GM18873 (cell line): ENCODE measurements around the gene ARL5A.
"Not testable (repeated sequence)": the region's sequence is repeated elsewhere in the genome, so short reads cannot be mapped to it uniquely, and the experiment has no call there.

Experiments used
- ATAC-seq: cut with Tn5 transposase; IDR thresholded peaks from one replicate; pipeline ENCODE4 v1.9.1; 2021; ENCODE audit warnings: mild to moderate bottlenecking, moderate library complexity, moderate number of reproducible peaks; ENCODE audit not compliant: unreplicated experiment, low FRiP score

Gene ARL5A

DNA sequence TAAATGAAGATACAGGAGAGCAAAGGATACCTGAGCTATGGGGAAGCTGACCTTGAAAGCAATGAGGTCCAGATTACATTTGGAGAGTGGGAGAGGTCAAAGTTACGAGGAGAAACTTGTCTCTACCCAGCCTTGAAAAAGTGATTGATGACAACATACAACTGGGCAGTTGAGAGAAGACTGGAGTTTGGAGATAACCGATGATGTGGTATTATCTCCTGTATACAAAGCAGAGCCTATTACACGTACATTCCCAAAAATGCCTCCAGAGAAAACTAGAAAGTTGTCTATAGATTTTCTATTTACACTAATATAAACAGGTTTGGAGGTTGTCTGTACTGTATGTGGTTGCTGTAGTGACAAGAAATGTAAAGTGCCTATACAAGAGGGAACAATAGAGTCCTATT lies 28.3 kb downstream of the ARL5A start:
- no peak for ATAC-seq

DNA sequence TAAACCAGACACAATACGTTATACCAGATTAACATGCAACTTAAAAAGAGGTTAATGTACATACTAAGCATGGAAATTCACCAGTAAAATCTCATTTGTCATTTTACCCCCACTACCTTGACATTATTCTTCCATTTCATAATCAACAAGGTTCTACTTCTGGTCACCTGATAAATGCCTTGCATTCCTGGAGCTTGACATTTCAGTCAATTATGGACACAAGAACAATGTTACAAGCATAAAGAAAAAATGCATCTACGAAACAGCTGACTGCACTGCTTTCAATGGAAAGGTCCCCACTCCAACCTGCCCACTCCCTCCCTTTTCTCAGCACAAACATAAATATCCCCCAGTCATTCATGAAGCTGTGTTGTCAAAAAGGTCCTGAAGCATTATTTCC lies 31.4 kb downstream of the ARL5A start:
- ATAC-seq = no peak

DNA sequence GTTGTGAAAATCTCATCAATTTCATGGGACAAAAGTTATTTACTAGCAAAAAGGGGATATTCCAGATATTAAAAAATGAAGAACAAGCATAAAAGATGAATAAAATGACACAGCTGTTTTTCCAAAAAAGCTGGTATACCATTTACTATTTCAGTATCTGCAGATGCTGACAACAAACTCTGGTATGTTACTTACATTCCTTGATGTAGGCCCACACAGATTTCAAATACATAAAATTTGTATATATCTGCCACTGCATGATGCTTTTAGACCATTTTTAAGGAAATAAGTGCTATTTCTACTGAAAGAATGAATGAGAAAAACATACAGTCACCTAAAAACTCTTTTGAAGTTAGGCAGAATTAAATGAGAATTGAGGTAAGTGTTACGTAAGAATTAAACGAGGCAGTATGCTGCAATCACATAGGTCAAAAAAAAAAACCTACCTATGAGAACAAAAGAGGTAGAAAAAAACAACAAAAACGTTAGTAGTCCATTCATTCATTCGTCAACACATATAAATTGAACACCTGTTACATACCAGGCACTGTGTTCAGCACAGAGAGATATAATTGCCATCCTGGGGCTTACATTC lies 32.5 kb downstream of the ARL5A start:
- no peak for ATAC-seq

DNA sequence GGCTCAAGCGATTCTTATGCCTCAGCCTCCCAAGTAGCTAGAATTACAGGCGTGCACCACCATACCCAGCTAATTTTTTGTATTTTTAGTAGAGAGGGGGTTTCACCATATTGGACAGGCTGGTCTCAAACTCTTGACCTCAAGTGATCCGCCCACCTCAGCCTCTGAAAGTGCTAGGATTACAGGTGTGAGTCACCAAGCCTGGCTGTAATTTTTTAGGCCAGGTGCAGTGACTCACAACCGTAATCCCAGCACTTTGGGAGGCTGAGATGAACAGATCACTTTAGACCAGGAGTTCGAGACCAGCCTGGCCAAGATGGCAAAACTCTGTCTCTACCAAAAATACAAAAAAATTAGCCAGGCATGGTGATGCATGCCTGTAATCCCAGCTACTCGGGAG lies 33.8 kb downstream of the ARL5A start:
- ATAC-seq = not testable (repeated sequence)

DNA sequence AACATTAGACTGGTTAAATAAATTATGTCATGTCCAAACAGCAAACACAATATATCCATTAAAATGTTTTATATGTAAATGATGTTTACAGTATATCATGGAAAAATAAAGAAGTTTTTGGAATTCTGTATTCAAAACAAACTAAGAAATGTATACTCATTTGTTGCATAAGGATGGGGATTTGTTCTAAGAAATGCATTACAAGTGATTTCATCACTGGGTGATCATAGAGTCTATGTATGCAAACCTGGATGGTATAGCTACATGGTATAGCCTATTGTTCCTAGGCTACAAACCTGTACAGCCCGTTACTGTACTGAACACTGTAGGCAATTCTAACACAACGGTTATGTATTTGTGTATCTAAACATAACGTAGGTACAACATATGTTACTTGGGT lies 35.1 kb downstream of the ARL5A start:
- no peak for ATAC-seq

DNA sequence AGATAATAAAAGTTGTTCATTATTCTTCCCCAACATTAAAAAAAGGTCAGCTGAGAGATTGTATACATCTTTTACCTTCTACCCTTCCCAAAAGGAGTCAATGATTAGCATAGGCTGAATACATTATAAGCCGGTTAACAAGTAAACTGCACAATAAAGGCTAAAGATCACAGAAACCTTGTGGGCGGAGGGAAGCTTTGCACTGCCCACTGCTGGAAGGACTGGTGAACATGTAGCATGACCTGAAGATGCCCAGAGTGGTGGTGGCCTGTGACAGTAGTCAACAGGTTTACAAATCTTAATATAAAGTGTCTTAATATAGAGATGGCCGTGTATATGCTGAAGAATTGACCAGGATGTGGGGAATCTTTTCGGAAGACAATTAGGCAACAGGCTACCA lies 35.6 kb downstream of the ARL5A start:
- no peak for ATAC-seq

DNA sequence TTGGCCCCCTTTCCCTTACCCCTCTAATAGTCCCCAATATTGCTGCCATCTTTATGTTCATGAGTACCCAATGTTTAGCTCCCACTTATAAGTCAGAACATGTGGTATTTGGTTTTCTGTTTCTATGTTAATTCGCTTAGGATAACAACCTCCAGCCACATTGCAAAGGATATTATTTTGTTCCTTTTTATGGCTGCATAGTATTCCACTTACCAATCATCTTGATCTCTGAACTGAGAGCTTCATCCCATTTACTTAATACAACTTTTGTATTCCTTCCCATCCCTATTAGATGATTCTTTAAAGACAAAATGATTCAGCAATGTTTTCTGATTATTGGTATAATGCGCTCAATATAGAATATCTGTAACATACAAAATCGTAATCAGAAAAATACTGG lies 36.7 kb downstream of the ARL5A start:
- ATAC-seq = no peak

DNA sequence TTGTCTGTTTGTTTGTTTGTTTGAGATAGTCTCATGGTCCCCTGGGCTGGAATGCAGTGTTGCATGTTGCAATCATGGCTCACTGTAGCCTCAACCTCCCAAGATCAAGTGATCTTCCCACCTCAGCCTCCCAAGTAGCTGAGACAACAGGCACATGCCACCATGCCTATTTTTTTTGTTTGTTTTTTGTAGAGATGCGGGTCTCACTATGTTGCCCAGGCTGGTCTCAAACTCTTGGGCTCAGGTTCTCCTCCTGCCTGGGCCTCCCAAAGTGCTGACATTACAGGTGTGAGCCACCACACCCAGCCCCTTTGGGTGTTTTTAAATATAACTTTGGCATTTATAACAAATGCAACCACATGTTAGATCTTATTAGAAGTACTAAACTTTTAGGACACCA lies 37.5 kb downstream of the ARL5A start:
- ATAC-seq = no peak

DNA sequence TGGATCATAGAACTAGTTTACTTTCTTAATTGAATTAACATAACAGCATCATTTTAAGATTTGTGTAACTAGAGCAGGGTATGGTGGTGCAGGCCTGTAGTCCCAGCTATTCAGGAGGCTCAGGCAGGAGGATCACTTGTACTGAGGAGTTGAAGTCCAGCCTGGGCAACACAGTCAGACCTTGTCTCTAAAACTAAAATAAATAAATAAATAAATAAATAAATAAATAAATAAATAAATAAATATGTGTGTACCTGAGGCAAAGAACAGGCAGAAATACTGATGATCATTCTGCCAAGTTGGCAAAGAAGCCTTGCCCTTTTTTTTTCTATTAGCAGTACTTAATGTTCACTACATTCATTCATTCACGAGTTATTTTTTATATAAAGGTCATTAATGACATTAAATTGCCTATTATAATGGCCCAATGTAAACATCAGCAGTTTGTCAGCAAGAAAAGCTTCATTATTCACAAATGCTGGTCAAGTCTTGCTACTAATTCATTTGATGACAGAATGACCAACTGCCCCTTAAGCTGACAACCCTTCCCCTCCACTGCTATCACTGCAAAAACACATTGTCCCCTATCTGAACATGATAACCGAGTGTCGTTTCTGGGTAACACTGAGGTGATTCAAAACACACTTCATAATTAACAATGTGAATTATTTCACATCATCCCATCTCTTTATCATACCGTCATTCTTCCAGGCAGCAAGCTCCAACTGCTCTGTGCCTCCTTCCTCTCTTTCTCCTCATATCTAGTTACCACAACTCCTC lies 39.0 kb downstream of the ARL5A start:
- no peak for ATAC-seq

DNA sequence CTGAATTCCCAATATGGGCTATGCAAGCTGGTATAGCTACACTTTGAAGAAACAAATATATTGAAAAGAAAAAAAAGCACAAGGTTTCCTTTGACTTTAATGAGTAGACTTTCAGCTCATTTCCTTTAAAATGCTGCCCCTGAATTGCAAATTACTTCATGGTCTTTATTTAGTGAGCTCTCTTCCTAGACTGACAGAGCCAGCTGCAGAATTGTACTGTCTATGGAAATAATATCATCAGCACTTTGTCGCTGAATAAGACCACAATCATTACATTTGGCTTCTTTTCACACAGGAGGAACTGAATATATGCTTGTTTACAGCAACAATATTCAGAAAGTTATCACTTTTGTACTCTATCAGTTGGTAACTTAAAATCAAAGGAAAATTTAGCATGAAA lies 41.7 kb downstream of the ARL5A start:
- no peak for ATAC-seq

DNA sequence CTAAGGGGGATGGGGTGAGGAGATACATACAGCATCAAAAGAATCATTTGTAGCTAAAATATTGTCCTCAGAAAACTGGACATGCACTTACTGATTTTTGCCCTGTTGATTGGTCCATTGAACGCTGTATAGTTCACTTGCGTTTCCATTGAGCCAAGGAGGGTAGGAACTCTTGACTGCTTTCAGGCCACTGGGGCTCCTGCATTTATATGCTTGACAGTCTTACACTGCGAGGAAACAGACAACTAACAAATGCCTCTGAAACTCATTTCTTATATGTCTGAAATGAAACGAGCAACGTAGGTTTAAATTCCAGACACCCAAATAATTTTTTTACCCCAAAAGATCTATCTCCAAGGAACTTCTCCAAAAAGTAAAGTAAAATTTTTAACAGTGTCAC lies 42.1 kb downstream of the ARL5A start:
- ATAC-seq = no peak

DNA sequence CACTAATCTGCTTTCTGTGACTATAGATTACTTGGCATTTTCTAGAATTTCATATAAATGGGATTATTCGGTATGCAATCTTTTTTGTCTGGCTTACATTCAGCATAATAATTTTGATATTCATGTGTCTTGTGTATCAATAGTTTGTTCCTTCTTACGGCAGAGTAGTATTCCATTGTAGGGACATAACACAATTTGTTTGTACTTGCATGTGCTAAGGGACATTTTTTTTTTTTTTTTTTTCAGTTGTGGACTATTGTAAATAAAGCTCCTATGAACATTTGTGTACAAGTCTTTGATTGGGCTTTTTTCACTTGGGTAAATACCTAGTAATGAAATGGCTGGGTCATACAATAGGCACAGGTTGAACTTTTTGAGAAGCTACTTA lies 45.1 kb downstream of the ARL5A start:
- no peak for ATAC-seq

DNA sequence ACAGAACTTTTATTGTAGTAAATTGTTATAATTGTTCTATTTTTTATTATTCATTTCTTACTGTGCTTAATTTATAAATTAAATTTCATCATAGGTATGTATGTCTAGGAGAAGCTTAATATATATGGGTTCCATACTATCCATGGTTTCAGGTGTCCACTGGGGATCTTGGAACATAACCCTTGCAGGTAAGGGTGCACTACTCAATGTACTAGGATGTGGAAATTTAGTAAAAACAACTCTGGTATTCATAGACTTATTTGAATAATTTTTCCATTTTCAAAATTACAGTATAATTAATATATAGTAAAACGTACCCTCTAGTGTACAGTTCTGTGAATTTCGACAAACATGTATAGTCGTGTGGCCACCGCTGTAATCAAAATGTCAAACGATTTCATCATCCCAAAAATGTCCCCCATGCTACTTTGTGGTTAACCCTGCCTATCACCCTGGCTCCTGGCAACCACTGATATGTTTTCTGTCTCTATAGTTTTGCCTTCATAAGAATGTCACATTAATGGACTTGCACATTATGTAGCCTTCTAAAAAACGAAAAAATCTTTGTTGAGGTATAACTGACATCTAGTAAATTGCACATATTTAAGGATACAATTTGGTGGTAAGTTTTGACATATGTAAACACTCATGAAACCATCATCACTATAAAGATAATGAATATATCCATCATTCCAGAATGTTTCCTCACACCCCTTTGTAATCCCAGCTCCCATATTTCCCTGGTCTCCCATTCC lies 45.7 kb downstream of the ARL5A start:
- no peak for ATAC-seq

DNA sequence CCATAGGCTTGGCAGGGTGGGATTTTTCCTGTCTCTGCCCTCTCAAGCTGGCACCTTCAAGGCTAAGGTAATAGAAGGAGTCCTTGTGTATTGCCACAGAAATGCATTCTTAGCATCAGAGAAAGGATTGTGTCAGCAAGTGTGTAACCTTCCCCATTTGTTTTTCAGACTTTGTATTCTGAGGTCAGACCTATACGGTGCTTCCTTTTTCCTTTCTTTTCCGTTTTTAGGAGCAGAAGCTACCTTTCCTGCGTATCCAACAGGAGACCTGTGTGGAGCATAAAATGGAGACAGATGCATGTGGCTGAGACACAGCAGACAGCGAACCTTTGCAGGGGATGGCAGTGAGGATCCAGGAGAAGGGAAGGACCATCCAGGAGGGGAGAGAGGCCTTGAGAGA lies 46.6 kb downstream of the ARL5A start:
- no peak for ATAC-seq

DNA sequence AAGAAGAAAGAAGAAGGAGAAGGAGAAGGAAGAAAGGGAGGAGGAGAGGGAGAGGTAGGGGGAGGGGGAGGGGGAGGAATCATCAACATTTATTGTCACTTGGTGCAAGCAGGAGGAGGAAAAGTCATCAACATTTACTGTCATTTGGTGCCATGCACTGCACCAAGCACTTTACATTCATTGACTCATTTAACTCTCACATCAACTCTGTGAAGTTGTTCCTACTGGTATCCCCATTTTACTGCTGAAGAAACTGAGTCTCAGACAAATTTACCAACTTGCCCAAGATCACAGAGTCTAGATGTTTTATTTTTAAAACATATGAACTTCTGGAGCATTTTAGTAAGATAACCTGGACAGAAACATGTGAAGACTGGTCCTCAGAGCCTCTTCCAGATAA lies 47.3 kb downstream of the ARL5A start:
- no peak for ATAC-seq

DNA sequence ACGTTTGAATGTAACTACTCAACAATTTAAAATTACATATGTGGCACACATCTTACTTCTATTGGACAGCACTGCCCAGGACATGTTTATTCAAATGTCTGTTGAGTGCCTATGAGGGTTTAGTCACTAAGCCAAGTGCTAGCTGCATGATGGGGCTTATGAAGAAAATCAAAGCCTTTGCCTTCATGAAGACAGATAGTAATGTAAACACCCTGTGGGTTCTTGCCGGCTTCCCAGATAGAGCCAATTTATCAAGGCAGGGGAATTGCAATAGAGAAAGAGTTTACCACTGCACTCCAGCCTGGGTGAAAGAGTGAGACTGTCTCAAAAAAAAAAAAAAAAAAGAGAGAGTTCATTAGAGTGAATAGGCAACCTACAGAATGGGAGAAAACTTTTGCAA lies 50.3 kb downstream of the ARL5A start:
- ATAC-seq = no peak

DNA sequence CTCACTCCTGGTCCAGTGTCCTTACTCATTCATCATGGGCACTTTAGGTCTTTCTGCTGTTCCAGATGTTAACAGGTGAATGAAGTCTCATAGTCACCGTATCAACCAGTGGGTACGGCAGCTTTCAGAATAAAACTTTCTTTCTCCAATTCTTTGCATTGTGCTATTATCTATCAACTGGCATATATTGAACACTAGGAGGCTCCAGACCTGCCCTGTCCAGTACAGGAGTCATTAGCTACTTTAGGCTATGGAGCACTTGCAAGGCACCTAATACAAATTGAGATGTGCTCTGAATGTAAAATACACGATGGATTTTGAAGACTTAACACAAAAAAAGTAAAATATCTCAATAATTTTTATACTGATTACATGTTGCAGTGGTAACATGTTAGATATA lies 50.7 kb downstream of the ARL5A start:
- no peak for ATAC-seq

DNA sequence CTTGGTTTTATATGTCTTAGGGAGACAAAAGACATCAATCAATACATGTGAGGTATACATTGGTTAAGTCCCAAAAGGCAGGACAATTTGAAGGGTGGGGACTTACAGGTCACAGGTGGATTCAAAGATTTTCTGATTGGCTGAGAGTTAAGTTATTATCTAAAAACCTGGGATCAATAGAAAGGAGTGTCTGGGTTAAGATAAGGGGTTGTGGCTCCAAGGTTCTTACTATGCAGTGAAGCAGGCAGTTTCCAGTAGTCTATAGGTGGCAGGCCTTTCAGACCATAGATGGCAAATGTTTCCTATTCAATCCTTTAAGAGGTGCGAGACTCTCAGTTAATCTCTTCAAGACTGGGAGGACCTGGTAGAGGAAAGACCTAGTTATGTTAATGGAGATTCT lies 51.9 kb downstream of the ARL5A start:
- ATAC-seq = no peak

DNA sequence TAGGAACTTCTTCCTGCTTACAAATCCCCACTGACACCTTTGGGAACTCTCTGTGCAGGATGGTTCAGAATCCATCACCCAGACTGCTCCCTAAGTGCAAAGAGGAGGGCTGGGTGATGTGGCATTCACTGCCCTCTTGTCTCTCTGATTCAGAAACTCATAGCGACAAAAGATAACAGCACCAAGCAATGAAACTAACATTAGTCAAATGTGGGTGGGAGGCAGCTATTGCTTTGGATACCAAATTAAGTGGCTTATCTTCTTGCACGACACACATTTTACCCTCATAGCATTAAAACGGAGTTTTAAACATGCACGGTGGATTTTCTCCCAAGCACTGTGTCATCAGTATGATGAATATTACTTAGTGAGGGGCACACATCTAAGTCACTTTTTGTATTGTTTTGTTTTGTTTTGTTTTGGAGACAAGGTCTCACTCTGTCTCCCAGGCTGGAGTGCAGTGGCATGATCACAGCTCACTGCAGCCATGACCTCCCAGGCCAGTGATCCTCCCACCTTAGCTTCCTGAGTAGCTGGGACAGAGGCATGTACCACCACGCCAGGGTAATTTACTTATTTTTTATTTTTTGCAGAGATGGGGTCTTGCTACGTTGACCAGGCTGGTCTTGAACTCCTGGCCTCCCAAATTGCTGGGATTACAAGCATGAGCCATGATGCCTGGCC lies 53.0 kb downstream of the ARL5A start:
- no peak for ATAC-seq

DNA sequence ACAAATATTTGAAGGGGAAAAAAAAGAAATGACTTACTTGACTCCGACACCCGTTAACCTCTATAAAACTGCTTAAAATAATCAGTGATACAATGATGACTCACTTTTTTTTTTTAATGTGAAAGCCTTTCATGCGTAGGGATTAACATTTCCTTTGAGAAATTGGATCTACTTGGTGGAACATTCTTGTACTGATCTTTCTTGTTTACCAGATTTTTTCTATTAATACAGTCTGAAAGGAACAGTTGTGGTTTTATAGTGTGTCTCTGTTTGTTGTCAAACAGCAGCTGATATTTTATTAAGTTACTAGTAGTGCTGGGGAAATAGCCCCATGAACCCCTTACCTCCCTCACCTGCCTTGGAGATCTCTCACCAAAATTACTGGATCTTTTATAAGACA lies 53.7 kb downstream of the ARL5A start:
- ATAC-seq = no peak
